Osteocyte (in vitro differentiated cells): ENCODE results near the gene UBE2Q2. TPM values are rescaled to one million over a fixed set of nuclear protein-coding genes. Genes with fewer than 3 reads are reported as not detected.
"Not testable (repeated sequence)": the region's sequence is repeated elsewhere in the genome, so short reads cannot be mapped to it uniquely, and the experiment has no call there.

Source experiments
- DNase-seq: peaks from one replicate; pipeline ENCODE4 v3.0.0; 2021; ENCODE audit warnings: mixed read lengths; ENCODE audit not compliant: unreplicated experiment; ENCODE audit errors: extremely low spot score
- H3K27ac Mint-ChIP-seq: one replicate; pipeline ENCODE4 v1.8.0; 2021; ENCODE audit warnings: mild to moderate bottlenecking, mixed read lengths; ENCODE audit not compliant: unreplicated experiment
- H3K27me3 Mint-ChIP-seq: one replicate; pipeline ENCODE4 v1.8.0; 2021; ENCODE audit warnings: mixed read lengths; ENCODE audit not compliant: unreplicated experiment
- H3K36me3 Mint-ChIP-seq: one replicate; pipeline ENCODE4 v1.8.0; 2021; ENCODE audit warnings: mixed read lengths; ENCODE audit not compliant: unreplicated experiment
- H3K4me1 Mint-ChIP-seq: one replicate; pipeline ENCODE4 v1.8.0; 2021; ENCODE audit warnings: mixed read lengths; ENCODE audit not compliant: unreplicated experiment
- H3K4me3 Mint-ChIP-seq: one replicate; pipeline ENCODE4 v1.8.0; 2021; ENCODE audit warnings: mild to moderate bottlenecking, moderate library complexity, mixed read lengths; ENCODE audit not compliant: unreplicated experiment
- H3K9me3 Mint-ChIP-seq: one replicate; pipeline ENCODE4 v1.8.0; 2021; ENCODE audit warnings: mixed read lengths; ENCODE audit not compliant: unreplicated experiment
- total RNA-seq: library from RNA; stranded (reverse); gene quantifications from 2 replicates; pipeline ENCODE4 v1.2.1, GENCODE V29; 2021
- TF ChIP-seq, protein P1 (sequence below): fragments of 200-600 bp; sonication (generic); IDR thresholded peaks from 2 replicates; pipeline ENCODE4 v1.5.0; 2021; ENCODE audit warnings: antibody characterized with exemption, mild to moderate bottlenecking, moderate library complexity

Gene UBE2Q2
- total RNA-seq, 1 donor from 2014 or later: 43.2 TPM

DNA sequence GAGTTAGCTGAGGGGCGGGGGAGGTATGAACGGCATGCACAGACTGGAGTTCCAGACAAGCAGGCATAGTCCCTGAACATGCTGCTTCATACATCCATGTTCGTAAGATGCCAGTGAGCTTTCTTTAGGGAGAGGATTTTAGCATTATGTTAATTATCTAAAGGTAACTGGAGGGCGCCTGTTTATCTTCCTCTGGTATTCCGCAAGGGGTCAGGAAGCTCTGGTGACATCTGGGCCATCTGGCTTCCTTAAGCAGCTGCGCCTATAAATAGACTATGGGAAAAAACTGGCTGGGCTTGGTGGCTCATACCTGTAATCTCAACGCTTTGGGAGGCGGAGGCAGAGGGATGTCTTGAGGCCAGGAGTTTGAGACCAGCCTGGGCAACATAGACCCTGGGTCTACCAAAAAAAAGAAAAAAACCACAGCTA lies 58.9 kb downstream of the UBE2Q2 start:
- Mint-ChIP-seq H3K4me1 (peaks cover 35% of the 10 kb centered on the region), H3K4me3 (peak overlapping the region; percentile 63)

DNA sequence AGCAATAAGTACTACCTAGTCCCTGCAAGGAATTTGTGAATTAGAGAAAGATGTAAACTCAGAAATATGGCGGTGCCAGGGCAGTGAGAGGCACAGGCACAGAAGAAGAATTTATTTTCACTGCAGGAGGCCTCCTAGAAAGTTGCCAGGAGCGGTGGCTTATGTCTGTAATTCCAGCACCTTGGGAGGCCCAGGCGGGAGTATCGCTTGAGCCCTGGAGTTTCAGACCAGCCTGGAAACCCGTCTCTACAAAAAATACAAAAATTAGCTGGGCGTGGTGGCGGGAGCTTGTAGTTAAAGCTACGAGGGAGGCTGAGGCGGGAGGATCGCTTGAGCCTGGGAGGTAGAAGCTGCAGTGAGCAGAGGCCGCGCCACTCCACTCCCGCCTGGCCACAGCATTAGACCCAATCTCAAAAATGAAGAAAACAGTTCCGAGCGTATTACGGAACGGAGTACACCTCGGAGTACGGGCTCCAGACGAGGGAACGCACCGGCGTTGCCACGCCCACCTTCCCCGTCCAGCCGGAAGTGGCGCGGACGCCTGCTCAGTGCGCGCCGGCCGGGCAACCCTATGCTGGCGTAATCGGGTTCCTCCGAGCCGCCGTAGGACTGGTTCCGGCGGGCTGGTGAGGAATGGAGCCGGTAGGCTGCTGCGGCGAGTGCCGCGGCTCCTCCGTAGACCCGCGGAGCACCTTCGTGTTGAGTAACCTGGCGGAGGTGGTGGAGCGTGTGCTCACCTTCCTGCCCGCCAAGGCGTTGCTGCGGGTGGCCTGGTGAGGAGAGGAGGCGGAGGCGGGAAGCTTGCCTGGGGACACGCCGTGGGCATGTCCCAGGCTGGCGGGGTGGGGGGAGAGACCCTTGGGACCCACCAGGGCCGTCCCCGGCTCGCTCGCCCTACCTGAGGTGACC lies 60.3 kb downstream of the UBE2Q2 start, which contains the start of gene FBXO22:
Gene FBXO22 (plus strand): TSS at position 548 of the 909 bp plus-strand sequence. CDS start 86 bp downstream, at position 634.
- H3K27me3 Mint-ChIP-seq: no peaks in the 10 kb centered on the region
- DNase-seq: peak; percentile 97
- peaks cover 35% of the 10 kb centered on the region for H3K4me1 Mint-ChIP-seq
- peaks cover 12% of the 10 kb centered on the region for H3K36me3 Mint-ChIP-seq
- peak within 1 kb of the TSS; percentile 99 for H3K4me3 Mint-ChIP-seq
- peak within 1 kb of the TSS; percentile 99 for H3K27ac Mint-ChIP-seq
- no peaks in the 10 kb centered on the region for H3K9me3 Mint-ChIP-seq
- TF ChIP-seq, protein P1, sequence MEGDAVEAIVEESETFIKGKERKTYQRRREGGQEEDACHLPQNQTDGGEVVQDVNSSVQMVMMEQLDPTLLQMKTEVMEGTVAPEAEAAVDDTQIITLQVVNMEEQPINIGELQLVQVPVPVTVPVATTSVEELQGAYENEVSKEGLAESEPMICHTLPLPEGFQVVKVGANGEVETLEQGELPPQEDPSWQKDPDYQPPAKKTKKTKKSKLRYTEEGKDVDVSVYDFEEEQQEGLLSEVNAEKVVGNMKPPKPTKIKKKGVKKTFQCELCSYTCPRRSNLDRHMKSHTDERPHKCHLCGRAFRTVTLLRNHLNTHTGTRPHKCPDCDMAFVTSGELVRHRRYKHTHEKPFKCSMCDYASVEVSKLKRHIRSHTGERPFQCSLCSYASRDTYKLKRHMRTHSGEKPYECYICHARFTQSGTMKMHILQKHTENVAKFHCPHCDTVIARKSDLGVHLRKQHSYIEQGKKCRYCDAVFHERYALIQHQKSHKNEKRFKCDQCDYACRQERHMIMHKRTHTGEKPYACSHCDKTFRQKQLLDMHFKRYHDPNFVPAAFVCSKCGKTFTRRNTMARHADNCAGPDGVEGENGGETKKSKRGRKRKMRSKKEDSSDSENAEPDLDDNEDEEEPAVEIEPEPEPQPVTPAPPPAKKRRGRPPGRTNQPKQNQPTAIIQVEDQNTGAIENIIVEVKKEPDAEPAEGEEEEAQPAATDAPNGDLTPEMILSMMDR: no peak

More for the DNA sequence above, 58.9 kb downstream of the UBE2Q2 start:
- DNase-seq: no peak
- TF ChIP-seq, protein P1: no peak
- no peaks in the 10 kb centered on the region for H3K27me3 Mint-ChIP-seq
- peaks cover 19% of the 10 kb centered on the region for H3K36me3 Mint-ChIP-seq
- no peaks in the 10 kb centered on the region for H3K9me3 Mint-ChIP-seq
- H3K27ac Mint-ChIP-seq: peak overlapping the region; percentile 76

DNA sequence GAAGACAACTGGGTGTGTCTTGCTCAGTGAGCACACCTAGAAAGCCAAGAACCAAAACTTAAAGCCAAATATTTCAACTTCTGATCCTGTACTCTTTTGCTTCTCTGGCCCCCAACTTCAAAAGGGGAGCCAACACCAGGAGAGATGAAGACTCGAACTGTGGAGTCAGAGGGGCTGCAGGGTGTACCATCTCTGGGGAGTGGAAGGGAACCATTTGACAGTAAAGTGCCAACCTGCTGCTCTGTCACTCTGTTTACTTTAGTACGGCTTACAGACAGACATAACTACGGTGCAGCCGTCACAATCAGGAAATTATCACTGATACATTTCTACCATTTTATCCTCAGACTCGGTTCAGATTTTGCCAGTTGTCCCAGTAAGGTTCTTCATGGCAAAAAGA lies 62.0 kb downstream of the UBE2Q2 start:
- no peaks in the 10 kb centered on the region for H3K27me3 Mint-ChIP-seq
- H3K27ac Mint-ChIP-seq: no peak overlapping the region
- peaks cover 35% of the 10 kb centered on the region for H3K4me1 Mint-ChIP-seq
- TF ChIP-seq, protein P1: no peak
- H3K4me3 Mint-ChIP-seq: peak overlapping the region; percentile 99
- no peak for DNase-seq
- peaks cover 1% of the 10 kb centered on the region for H3K9me3 Mint-ChIP-seq
- peaks cover 25% of the 10 kb centered on the region for H3K36me3 Mint-ChIP-seq

DNA sequence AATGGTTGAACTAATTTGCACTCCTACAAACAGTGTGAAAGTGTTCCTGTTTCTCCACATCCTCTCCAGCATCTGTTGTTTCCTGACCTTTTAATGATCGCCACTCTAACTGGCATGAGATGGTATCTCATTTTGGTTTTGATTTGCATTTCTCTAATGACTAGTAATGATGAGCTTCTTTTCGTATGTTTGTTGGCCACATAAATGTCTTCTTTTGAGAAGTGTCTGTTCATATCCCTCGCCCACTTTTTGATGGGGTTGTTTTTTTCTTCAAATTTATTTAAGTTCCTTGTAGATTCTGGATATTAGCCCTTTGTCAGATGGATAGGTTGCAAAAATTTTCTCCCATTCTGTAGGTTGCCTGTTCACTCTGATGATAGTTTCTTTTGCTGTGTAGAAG lies 67.1 kb downstream of the UBE2Q2 start:
- peaks cover 20% of the 10 kb centered on the region for H3K9me3 Mint-ChIP-seq
- not testable (repeated sequence) for H3K4me3 Mint-ChIP-seq, H3K4me1 Mint-ChIP-seq, H3K27me3 Mint-ChIP-seq, H3K27ac Mint-ChIP-seq, DNase-seq
- peaks cover 62% of the 10 kb centered on the region for H3K36me3 Mint-ChIP-seq

DNA sequence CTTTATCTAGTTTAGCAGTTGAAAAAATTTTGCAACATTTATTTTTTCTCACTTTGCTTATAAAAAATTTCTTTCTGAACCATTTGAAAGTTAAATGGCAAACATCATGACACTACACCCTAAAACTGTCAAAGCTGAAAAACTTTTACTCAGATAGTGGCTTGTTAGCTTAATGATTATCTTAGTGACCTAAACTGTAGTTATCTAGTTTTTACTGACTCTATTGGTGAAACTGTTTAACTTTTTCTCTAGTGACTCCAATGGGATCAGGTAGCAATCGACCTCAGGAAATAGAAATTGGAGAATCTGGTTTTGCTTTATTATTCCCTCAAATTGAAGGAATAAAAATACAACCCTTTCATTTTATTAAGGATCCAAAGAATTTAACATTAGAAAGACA lies 73.7 kb downstream of the UBE2Q2 start:
- Mint-ChIP-seq H3K4me1 (peaks cover under 1% of the 10 kb centered on the region), H3K36me3 (peaks cover 49% of the 10 kb centered on the region), H3K9me3 (peaks cover 7% of the 10 kb centered on the region), H3K27me3 (no peaks in the 10 kb centered on the region), H3K4me3 (no peak overlapping the region), H3K27ac (no peak overlapping the region)
- DNase-seq: no peak
- TF ChIP-seq, protein P1: no peak
